K562 (cell line): ENCODE data around the gene COL4A5. TPM values are rescaled to one million over a fixed set of nuclear protein-coding genes. Genes with fewer than 3 reads are reported as not detected.

Source experiments
- ATAC-seq: fragments of 200-7000 bp; cut with Tn5 transposase; 3 replicates; pipeline ENCODE4 v1.9.1; 2020; ENCODE audit warnings: moderate library complexity
- BruUV-seq: library from RNA; stranded (reverse); fragments of 400-500 nt; replicated peaks from 2 replicates; lab custom pipeline; 2021; lab: Mats Ljungman, UMichigan
- CTCF ChIA-PET: fragments of 300-600 bp; formaldehyde crosslinking; extraction: SDS; loops from one replicate; lab custom pipeline; 2021; ENCODE audit warnings: low intra/inter-chr PET ratio; lab: Yijun Ruan, JAX
- POLR2A ChIA-PET: fragments of 300-600, 350-650 bp; sonication (Branson Sonifier 250); formaldehyde crosslinking; extraction: SDS; loops from one replicate; lab custom pipeline; 2021; ENCODE audit warnings: antibody characterized with exemption, inconsistent platforms; lab: Yijun Ruan, JAX
- DNase-seq, 4 experiments: peaks; one replicate each; pipeline versions ENCODE4 v3.0.0 to v3.0.0-alpha.2; 2011 to 2018; ENCODE audit warnings: low spot score in 3 of 4, mixed read lengths in 3 of 4; ENCODE audit errors: extremely low read depth in 1 of 4
- FAIRE-seq: peaks from 2 replicates; lab custom pipeline; 2011; peaks lifted over from hg19 to GRCh38; lab: Jason Lieb, UNC
- H2AFZ ChIP-seq: 2 replicates; pipeline ENCODE4 v1.6.0; 2011; ENCODE audit warnings: low read depth, low read length, control low read depth, inconsistent platforms
- H3K27ac ChIP-seq: fragments of 200-600 bp; 3 replicates; pipeline ENCODE4 v1.8.0; 2011; ENCODE audit warnings: low read depth, mild to moderate bottlenecking, control low read depth, inconsistent platforms, low read length, moderate library complexity, mixed read lengths; ENCODE audit errors: extremely low read depth
- H3K27me3 ChIP-seq, 2 experiments: fragments of 300-600 bp in 1 of 2; 2 replicates in 1 of 2; 3 replicates in 1 of 2; pipeline versions ENCODE4 v1.6.0 to v1.8.0; 2011; ENCODE audit warnings: inconsistent platforms in 2 of 2, low read length in 2 of 2, mild to moderate bottlenecking in 1 of 2, mixed read lengths in 1 of 2, moderate library complexity in 1 of 2; ENCODE audit not compliant: control insufficient read depth in 2 of 2, insufficient read depth in 2 of 2
- H3K36me3 ChIP-seq: fragments of 300-600 bp; 3 replicates; pipeline ENCODE4 v1.8.0; 2011; ENCODE audit warnings: mild to moderate bottlenecking, low read length, inconsistent platforms; ENCODE audit not compliant: control insufficient read depth, insufficient read depth
- H3K4me1 ChIP-seq, 2 experiments: fragments of 200-600 bp in 1 of 2; replicated peaks in 1 of 2; 2 replicates in 1 of 2; 3 replicates in 1 of 2; pipeline versions ENCODE4 v1.5.1 to v1.8.0; 2011; ENCODE audit warnings: inconsistent platforms in 2 of 2, low read length in 2 of 2, mild to moderate bottlenecking in 1 of 2, mixed read lengths in 1 of 2, moderate library complexity in 1 of 2; ENCODE audit not compliant: control insufficient read depth in 2 of 2, insufficient read depth in 2 of 2
- H3K4me2 ChIP-seq: 2 replicates; pipeline ENCODE4 v1.6.1; 2011; ENCODE audit warnings: low read length, control low read depth, inconsistent platforms, mixed read lengths; ENCODE audit not compliant: insufficient read depth
- H3K4me3 ChIP-seq: fragments of 200-600 bp; sonication (generic), shearing (Covaris generic); 2 replicates; pipeline ENCODE4 v1.5.1; 2016; ENCODE audit warnings: control low read depth, inconsistent platforms
- H3K79me2 ChIP-seq: fragments of 200-600 bp; 3 replicates; pipeline ENCODE4 v1.8.0; 2011; ENCODE audit warnings: low read length, inconsistent platforms; ENCODE audit not compliant: control insufficient read depth, insufficient read depth
- H3K9ac ChIP-seq, 2 experiments: 2 replicates each; pipeline versions ENCODE4 v1.6.0 to v1.6.1; 2011; ENCODE audit warnings: low read depth in 2 of 2, low read length in 2 of 2, control low read depth in 1 of 2, inconsistent platforms in 1 of 2, mild to moderate bottlenecking in 1 of 2, mixed read lengths in 1 of 2; ENCODE audit not compliant: insufficient read depth in 1 of 2
- H3K9me1 ChIP-seq: one replicate; pipeline ENCODE4 v1.6.0; 2011; ENCODE audit warnings: inconsistent platforms, mild to moderate bottlenecking, low read length, moderate library complexity; ENCODE audit not compliant: control insufficient read depth, insufficient read depth
- H3K9me3 ChIP-seq: replicated peaks from 2 replicates; pipeline ENCODE4 v1.5.1; 2011; ENCODE audit warnings: low read depth, low read length, inconsistent platforms; ENCODE audit not compliant: control insufficient read depth, insufficient read depth
- H4K20me1 ChIP-seq: replicated peaks from 2 replicates; pipeline ENCODE4 v1.6.1; 2011; ENCODE audit warnings: low read length, inconsistent platforms, mixed read lengths; ENCODE audit not compliant: control insufficient read depth, insufficient read depth
- BHLHE40 ChIP-seq: IDR thresholded peaks from 2 replicates; pipeline ENCODE4 v1.6.1; 2011; ENCODE audit warnings: low read length, improper control_type of control experiment
- BRD9 ChIP-seq: fragments of 450-650 bp; IDR thresholded peaks from 2 replicates; pipeline ENCODE4 v1.6.1; 2018; ENCODE audit warnings: low read depth; ENCODE audit not compliant: partially characterized antibody
- COPS2 ChIP-seq: fragments of 450-650 bp; conservative IDR thresholded peaks from 2 replicates; pipeline ENCODE4 v1.6.1; 2016; ENCODE audit warnings: mild to moderate bottlenecking, moderate library complexity
- FOXJ3 ChIP-seq: sonication (generic); formaldehyde crosslinking; IDR thresholded peaks from 2 replicates; pipeline ENCODE4 v1.4.0; 2020; ENCODE audit warnings: mild to moderate bottlenecking, missing genetic modification reagents
- GABPB1 ChIP-seq: sonication (generic); formaldehyde crosslinking; IDR thresholded peaks from 2 replicates; pipeline ENCODE4 v1.8.0; 2022; ENCODE audit warnings: mild to moderate bottlenecking, missing genetic modification reagents
- HOXB6 ChIP-seq: fragments of 250-450 bp; sonication (Bioruptor Pico); IDR thresholded peaks from 2 replicates; pipeline ENCODE4 v1.5.1; 2022; ENCODE audit warnings: mild to moderate bottlenecking, borderline replicate concordance
- NFIX ChIP-seq: fragments of 250-450 bp; sonication (Bioruptor Pico); IDR thresholded peaks from 2 replicates; pipeline ENCODE4 v1.4.0; 2020; ENCODE audit warnings: low read depth, mild to moderate bottlenecking, moderate library complexity
- NRF1 ChIP-seq, 2 experiments: fragments of 450-650 bp; IDR thresholded peaks in 1 of 2; conservative IDR thresholded peaks in 1 of 2; 2 replicates each; pipeline ENCODE4 v1.6.1; 2014; ENCODE audit warnings: mild to moderate bottlenecking in 2 of 2
- RBM17 ChIP-seq: fragments of 200-400 bp; formaldehyde crosslinking; IDR thresholded peaks from 2 replicates; pipeline ENCODE4 v1.6.1; 2017; ENCODE audit warnings: low read depth, mild to moderate bottlenecking, low read length, borderline replicate concordance
- SETDB1 ChIP-seq: IDR thresholded peaks from one replicate; pipeline ENCODE4 v1.6.1; 2012; ENCODE audit warnings: low read length, control low read depth, inconsistent platforms
- SMC3 ChIP-seq: conservative IDR thresholded peaks from 2 replicates; pipeline ENCODE4 v1.6.1; 2011; ENCODE audit warnings: low read depth, low read length, improper control_type of control experiment; ENCODE audit not compliant: insufficient read depth
- SREBF2 ChIP-seq: sonication (generic); formaldehyde crosslinking; IDR thresholded peaks from 2 replicates; pipeline ENCODE4 v1.4.0; 2020; ENCODE audit warnings: mild to moderate bottlenecking, missing genetic modification reagents
- ZKSCAN3 ChIP-seq: fragments of 250-450 bp; sonication (Bioruptor Pico); IDR thresholded peaks from 2 replicates; pipeline ENCODE4 v1.4.0; 2020
- ZNF274 ChIP-seq: IDR thresholded peaks from 2 replicates; pipeline ENCODE4 v1.6.1; 2011; ENCODE audit warnings: low read depth, mild to moderate bottlenecking, low read length, moderate library complexity, borderline replicate concordance
- in situ Hi-C: fragments of 300-500 bp; cut with MboI; formaldehyde crosslinking; loops from 4 replicates; pipeline ENCODE4 v1.15.0; 2018; ENCODE audit warnings: inconsistent platforms, mixed read lengths
- intact Hi-C: fragments of 100-400 bp; cut with micrococcal nuclease; formaldehyde crosslinking; loops from 2 replicates; pipeline ENCODE4 v1.14.2; 2022
- polyA plus RNA-seq, 8 experiments: library from polyadenylated mRNA; depleted of rRNA in 4 of 8; stranded (reverse) in 5 of 8; unstranded in 3 of 8; fragments of >200 nt; fragmentation: Nextera tagmentation in 2 of 8; fragmentation: Illumina TruSeq in 1 of 8; extraction: Ambion mirVana in 2 of 8; extraction: Trizol in 1 of 8; gene quantifications; 2 replicates each; pipeline versions ENCODE4 v1.2.1 to v1.2.3, GENCODE V29; 2011 to 2014; ENCODE audit warnings: inconsistent platforms in 1 of 8, missing spikeins in 1 of 8
- total RNA-seq, 7 experiments: library from RNA; depleted of rRNA in 6 of 7; stranded (reverse); fragments of >200 nt in 6 of 7; fragmentation: Illumina TruSeq in 2 of 7; extraction: Trizol in 2 of 7; gene quantifications; 2 replicates each; pipeline versions ENCODE4 v1.2.1 to v1.2.3, GENCODE V29; 2011 to 2021; ENCODE audit warnings: low replicate concordance in 1 of 7
- TF ChIP-seq, protein P1 (sequence below): fragments of 450-650 bp; conservative IDR thresholded peaks from 2 replicates; pipeline ENCODE4 v1.6.1; 2016; ENCODE audit warnings: missing genetic modification characterization, low read depth, mild to moderate bottlenecking, control low read depth, missing compliant biosample characterization
- TF ChIP-seq, protein P2 (sequence below): fragments of 450-650 bp; formaldehyde crosslinking; IDR thresholded peaks from 2 replicates; pipeline ENCODE4 v1.4.0; 2022; ENCODE audit warnings: missing genetic modification characterization
- TF ChIP-seq, protein P3 (sequence below): sonication (generic); formaldehyde crosslinking; IDR thresholded peaks from 2 replicates; pipeline ENCODE4 v1.8.0; 2022; ENCODE audit warnings: mild to moderate bottlenecking, low read depth, missing genetic modification reagents

Gene COL4A5
- total and polyA plus RNA-seq, 9 of the 15 experiments (the other 6 are each of a cell fraction or from before 2014, with no cell fraction given), result 0.66 to 2.5 (median 1.8) TPM

DNA sequence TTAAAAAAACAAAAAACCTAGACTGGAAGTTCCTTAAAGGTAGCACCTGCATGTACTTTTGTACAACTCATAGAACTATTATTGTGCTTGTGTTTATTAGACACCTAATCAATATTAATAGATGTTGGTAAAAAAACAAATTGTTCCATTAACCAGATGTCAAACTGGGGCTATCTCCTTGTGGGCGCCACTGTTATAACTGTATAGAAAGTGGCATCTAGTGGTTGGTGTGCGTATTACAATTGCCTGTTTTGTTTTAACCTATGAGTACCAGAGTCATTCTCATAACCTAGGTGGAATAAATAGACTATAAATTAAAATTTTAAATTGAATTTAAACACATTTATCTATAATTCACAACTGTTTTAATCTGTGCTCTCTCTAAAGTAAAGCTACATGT lies 97.4 kb downstream of the COL4A5 start (continued):
- TF ChIP-seq SMC3 (peak; percentile 44; the same call in 1 of the 2 replicates), BHLHE40 (no peak)

DNA sequence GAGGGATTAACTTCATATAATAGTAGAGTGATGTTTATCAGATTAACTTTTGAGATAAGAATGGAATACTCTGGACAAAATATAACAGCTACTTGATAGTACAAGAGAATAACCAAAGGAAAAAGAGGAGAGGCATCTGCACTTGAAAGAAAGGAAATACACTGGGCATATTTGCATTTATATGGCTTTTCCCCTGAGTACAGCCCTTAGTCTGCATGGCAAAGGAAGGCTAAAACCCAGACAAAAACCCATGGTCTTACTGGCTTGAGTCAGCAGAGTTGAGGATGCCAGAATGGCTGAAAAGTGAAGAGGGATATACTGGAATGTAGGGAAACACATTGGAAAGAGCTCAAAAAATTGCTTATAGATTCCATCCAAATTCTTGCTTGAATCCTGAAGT lies 101.6 kb downstream of the COL4A5 start:
- ChIA-PET POLR2A (no interaction called here), CTCF (no interaction called here)
- Histone ChIP-seq H3K4me1 (no peaks in the 10 kb centered on the region), H4K20me1 (no peaks in the 10 kb centered on the region), H3K4me2 (no peak overlapping the region), H3K9me1 (no peaks in the 10 kb centered on the region), H3K9ac (no peak overlapping the region), H3K27ac (no peak overlapping the region), H3K36me3 (no peaks in the 10 kb centered on the region), H3K79me2 (no peaks in the 10 kb centered on the region), H3K9me3 (no peaks in the 10 kb centered on the region), H3K27me3 (no peaks in the 10 kb centered on the region), H3K4me3 (no peak overlapping the region), H2AFZ (no peak overlapping the region)
- DNase-seq (no peak), ATAC-seq (no peak), FAIRE-seq (no peak)
- in situ Hi-C loops (no loop called here), intact Hi-C loops (no loop called here)
- BruUV-seq, result no TSS peak
- TF ChIP-seq SETDB1, result no peak
- TF ChIP-seq BRD9, result no peak
- TF ChIP-seq COPS2, result no peak
- no peak for TF ChIP-seq RBM17
- TF ChIP-seq HOXB6, result no peak
- TF ChIP-seq FOXJ3 (CRISPR knock-in tag), result no peak
- no peak for TF ChIP-seq NFIX
- TF ChIP-seq ZNF274, result no peak
- no peak for TF ChIP-seq ZKSCAN3 (CRISPR knock-in tag)
- TF ChIP-seq, protein P1, sequence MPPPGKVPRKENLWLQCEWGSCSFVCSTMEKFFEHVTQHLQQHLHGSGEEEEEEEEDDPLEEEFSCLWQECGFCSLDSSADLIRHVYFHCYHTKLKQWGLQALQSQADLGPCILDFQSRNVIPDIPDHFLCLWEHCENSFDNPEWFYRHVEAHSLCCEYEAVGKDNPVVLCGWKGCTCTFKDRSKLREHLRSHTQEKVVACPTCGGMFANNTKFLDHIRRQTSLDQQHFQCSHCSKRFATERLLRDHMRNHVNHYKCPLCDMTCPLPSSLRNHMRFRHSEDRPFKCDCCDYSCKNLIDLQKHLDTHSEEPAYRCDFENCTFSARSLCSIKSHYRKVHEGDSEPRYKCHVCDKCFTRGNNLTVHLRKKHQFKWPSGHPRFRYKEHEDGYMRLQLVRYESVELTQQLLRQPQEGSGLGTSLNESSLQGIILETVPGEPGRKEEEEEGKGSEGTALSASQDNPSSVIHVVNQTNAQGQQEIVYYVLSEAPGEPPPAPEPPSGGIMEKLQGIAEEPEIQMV (tag), result no peak
- no peak for TF ChIP-seq SREBF2
- TF ChIP-seq NRF1 (conservative IDR thresholded peaks at IDR 0.05 in 1 of 2, IDR thresholded peaks at IDR 0.05 in 1 of 2), result no peak
- no peak for TF ChIP-seq GABPB1 (CRISPR knock-in tag)
- TF ChIP-seq, protein P2, sequence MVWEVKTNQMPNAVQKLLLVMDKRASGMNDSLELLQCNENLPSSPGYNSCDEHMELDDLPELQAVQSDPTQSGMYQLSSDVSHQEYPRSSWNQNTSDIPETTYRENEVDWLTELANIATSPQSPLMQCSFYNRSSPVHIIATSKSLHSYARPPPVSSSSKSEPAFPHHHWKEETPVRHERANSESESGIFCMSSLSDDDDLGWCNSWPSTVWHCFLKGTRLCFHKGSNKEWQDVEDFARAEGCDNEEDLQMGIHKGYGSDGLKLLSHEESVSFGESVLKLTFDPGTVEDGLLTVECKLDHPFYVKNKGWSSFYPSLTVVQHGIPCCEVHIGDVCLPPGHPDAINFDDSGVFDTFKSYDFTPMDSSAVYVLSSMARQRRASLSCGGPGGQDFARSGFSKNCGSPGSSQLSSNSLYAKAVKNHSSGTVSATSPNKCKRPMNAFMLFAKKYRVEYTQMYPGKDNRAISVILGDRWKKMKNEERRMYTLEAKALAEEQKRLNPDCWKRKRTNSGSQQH, result no peak
- TF ChIP-seq, protein P3, sequence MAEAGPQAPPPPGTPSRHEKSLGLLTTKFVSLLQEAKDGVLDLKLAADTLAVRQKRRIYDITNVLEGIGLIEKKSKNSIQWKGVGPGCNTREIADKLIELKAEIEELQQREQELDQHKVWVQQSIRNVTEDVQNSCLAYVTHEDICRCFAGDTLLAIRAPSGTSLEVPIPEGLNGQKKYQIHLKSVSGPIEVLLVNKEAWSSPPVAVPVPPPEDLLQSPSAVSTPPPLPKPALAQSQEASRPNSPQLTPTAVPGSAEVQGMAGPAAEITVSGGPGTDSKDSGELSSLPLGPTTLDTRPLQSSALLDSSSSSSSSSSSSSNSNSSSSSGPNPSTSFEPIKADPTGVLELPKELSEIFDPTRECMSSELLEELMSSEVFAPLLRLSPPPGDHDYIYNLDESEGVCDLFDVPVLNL, result no peak
